Cardiac septum (tissue), 1 donor: ENCODE measurements around the gene SDE2. TPM values are rescaled to one million over a fixed set of nuclear protein-coding genes. Genes with fewer than 3 reads are reported as not detected.

Experiments used
- total RNA-seq: library from RNA; stranded (reverse); fragmentation: NEBNext Ultra II Directional; extraction: Animal tissue kit (Norgen Biotek cat#: 25700); gene quantifications from one replicate; pipeline ENCODE4 v1.2.1, GENCODE V29; 2021
- donor health status: DM: no; HTN: no; CAD: no.

SDE2 gene
- total RNA-seq, 1 donor from 2014 or later: 14.6 TPM

Other genes with a start within 250 kb of the SDE2 start
- 182 TPM for gene SRP9, start 221.5 kb downstream of the SDE2 start, total RNA-seq
- 39.2 TPM for gene EPHX1, start 189.2 kb downstream of the SDE2 start, total RNA-seq
- gene TMEM63A, start 117.0 kb downstream of the SDE2 start, total RNA-seq: 21.4 TPM
- not detected for gene LEFTY1, start 110.2 kb downstream of the SDE2 start, total RNA-seq
- 68.6 TPM for gene PYCR2, start 75.1 kb downstream of the SDE2 start, total RNA-seq
- gene LEFTY2, start 58.1 kb downstream of the SDE2 start, total RNA-seq: 0.65 TPM
- gene H3-3A, start 63.4 kb upstream of the SDE2 start, total RNA-seq: 311 TPM
- gene ACBD3, start 187.4 kb upstream of the SDE2 start, total RNA-seq: 42.3 TPM
- 0.27 TPM for gene MIXL1, start 224.3 kb upstream of the SDE2 start, total RNA-seq